GM12878 (cell line): ENCODE results near the gene SERPINB5. TPM values are rescaled to one million over a fixed set of nuclear protein-coding genes. Genes with fewer than 3 reads are reported as not detected.

ENCODE experiments used
- ATAC-seq: fragments of 200-7000 bp; cut with Tn5 transposase; 3 replicates; pipeline ENCODE4 v1.9.1; 2020; ENCODE audit warnings: mild to moderate bottlenecking, moderate library complexity
- BruUV-seq: library from RNA; stranded (reverse); fragments of 400-500 nt; replicated peaks from 2 replicates; lab custom pipeline; 2021; lab: Mats Ljungman, UMichigan
- CTCF ChIA-PET: fragments of 300-600 bp; sonication (Branson Sonifier 250); formaldehyde crosslinking; extraction: SDS; loops from one replicate; lab custom pipeline; 2021; ENCODE audit warnings: inconsistent platforms; lab: Yijun Ruan, JAX
- POLR2A ChIA-PET: fragments of 350-600 bp; formaldehyde crosslinking; extraction: SDS; loops from one replicate; lab custom pipeline; 2021; ENCODE audit warnings: inconsistent platforms; lab: Charles Lee
- RAD21 ChIA-PET: fragments of 300-600 bp; sonication (Branson Sonifier 250); formaldehyde crosslinking; loops from one replicate; lab custom pipeline; 2023; ENCODE audit warnings: antibody characterized with exemption; ENCODE audit not compliant: unreplicated experiment; lab: Charles Lee
- SMC1A ChIA-PET: fragments of 300-600 bp; sonication (Branson Sonifier 250); formaldehyde crosslinking; loops from one replicate; lab custom pipeline; 2023; ENCODE audit not compliant: unreplicated experiment, uncharacterized antibody; lab: Charles Lee
- DNase-seq: peaks from one replicate; pipeline ENCODE4 v3.0.0-alpha.2; 2011; ENCODE audit warnings: low read depth, low spot score
- FAIRE-seq: peaks from 3 replicates; lab custom pipeline; 2011; peaks lifted over from hg19 to GRCh38; lab: Jason Lieb, UNC
- H2AFZ ChIP-seq: 2 replicates; pipeline ENCODE4 v1.6.0; 2011; ENCODE audit warnings: low read depth, low read length, control low read depth; ENCODE audit not compliant: control insufficient read depth
- H3K27ac ChIP-seq: 2 replicates; pipeline ENCODE4 v1.5.1; 2011; ENCODE audit warnings: control low read depth; ENCODE audit not compliant: control insufficient read depth, insufficient read depth
- H3K27me3 ChIP-seq, 2 experiments: replicated peaks in 1 of 2; 2 replicates each; pipeline versions ENCODE4 v1.6.0 to v1.6.1; 2011; ENCODE audit warnings: low read length in 1 of 2; ENCODE audit not compliant: control insufficient read depth in 2 of 2, insufficient read depth in 2 of 2
- H3K36me3 ChIP-seq, 2 experiments: 2 replicates each; pipeline ENCODE4 v1.5.1; 2011; ENCODE audit warnings: low read length in 1 of 2; ENCODE audit not compliant: control insufficient read depth in 2 of 2, insufficient read depth in 2 of 2
- H3K4me1 ChIP-seq: 2 replicates; pipeline ENCODE4 v1.6.1; 2011; ENCODE audit warnings: mild to moderate bottlenecking, low read length, moderate library complexity, mixed read lengths; ENCODE audit not compliant: control insufficient read depth, insufficient read depth
- H3K4me2 ChIP-seq: 2 replicates; pipeline ENCODE4 v1.6.0; 2011; ENCODE audit warnings: control low read depth; ENCODE audit not compliant: control insufficient read depth, insufficient read depth
- H3K4me3 ChIP-seq: fragments of 200-600 bp; sonication (generic); 2 replicates; pipeline ENCODE4 v1.5.1; 2016
- H3K79me2 ChIP-seq: 2 replicates; pipeline ENCODE4 v1.6.0; 2011; ENCODE audit warnings: low read length; ENCODE audit not compliant: control insufficient read depth, insufficient read depth
- H3K9ac ChIP-seq: 2 replicates; pipeline ENCODE4 v1.8.0; 2011; ENCODE audit warnings: low read length, control low read depth, mixed read lengths; ENCODE audit not compliant: control insufficient read depth, insufficient read depth
- H3K9me3 ChIP-seq: replicated peaks from 3 replicates; pipeline ENCODE4 v1.5.1; 2011; ENCODE audit warnings: mild to moderate bottlenecking, low read length; ENCODE audit not compliant: control insufficient read depth, insufficient read depth
- H4K20me1 ChIP-seq: 2 replicates; pipeline ENCODE4 v1.6.0; 2011; ENCODE audit not compliant: control insufficient read depth, insufficient read depth
- DPF2 ChIP-seq: fragments of 450-650 bp; IDR thresholded peaks from 2 replicates; pipeline ENCODE4 v1.6.1; 2017; ENCODE audit warnings: mild to moderate bottlenecking
- EED ChIP-seq: sonication (generic); IDR thresholded peaks from 2 replicates; pipeline ENCODE4 v1.6.1; 2016; ENCODE audit warnings: antibody characterized with exemption, low read depth
- EP300 ChIP-seq, 2 experiments: fragments of 150-350 bp in 1 of 2; IDR thresholded peaks; 2 replicates each; pipeline ENCODE4 v1.6.1; 2011 to 2012; ENCODE audit warnings: low read depth in 2 of 2, low read length in 2 of 2, borderline replicate concordance in 1 of 2, improper control_type of control experiment in 1 of 2, inconsistent platforms in 1 of 2; ENCODE audit not compliant: control insufficient read depth in 1 of 2
- POLR2A ChIP-seq: IDR thresholded peaks from 2 replicates; pipeline ENCODE4 v1.6.1; 2011; ENCODE audit warnings: low read depth, mild to moderate bottlenecking, low read length
- SPI1 ChIP-seq: IDR thresholded peaks from 2 replicates; pipeline ENCODE4 v1.6.1; 2011; ENCODE audit warnings: low read depth, mild to moderate bottlenecking, low read length, moderate library complexity, borderline replicate concordance; ENCODE audit not compliant: insufficient read depth
- SUPT20H ChIP-seq: IDR thresholded peaks from 2 replicates; pipeline ENCODE4 v1.6.1; 2011; ENCODE audit warnings: low read depth, mild to moderate bottlenecking, low read length, moderate library complexity, borderline replicate concordance; ENCODE audit not compliant: control insufficient read depth
- YBX1 ChIP-seq: fragments of 450-650 bp; IDR thresholded peaks from 2 replicates; pipeline ENCODE4 v1.6.1; 2016; ENCODE audit warnings: antibody characterized with exemption
- in situ Hi-C: fragments of 300-500 bp; cut with MboI; formaldehyde crosslinking; loops from 9 replicates; pipeline ENCODE4 v1.14.3; 2018; ENCODE audit warnings: mixed read lengths
- intact Hi-C: fragments of 100-400 bp; cut with micrococcal nuclease; formaldehyde crosslinking; loops from one replicate; pipeline ENCODE4 v1.14.2; 2022; ENCODE audit not compliant: unreplicated experiment
- polyA plus RNA-seq, 11 experiments: library from polyadenylated mRNA; depleted of rRNA in 4 of 11; unstranded in 6 of 11; stranded (reverse) in 5 of 11; fragments of >200 nt; fragmentation: Nextera tagmentation in 4 of 11; fragmentation: Illumina TruSeq in 1 of 11; extraction: Ambion mirVana in 4 of 11; extraction: Trizol in 1 of 11; gene quantifications; 1 replicate in 1 of 11; 2 replicates in 10 of 11; pipeline versions ENCODE4 v1.2.1 to v1.2.3, GENCODE V29; 2011 to 2016; ENCODE audit warnings: inconsistent platforms in 2 of 11, missing spikeins in 2 of 11, low read depth in 1 of 11
- total RNA-seq, 4 experiments: library from RNA; depleted of rRNA in 3 of 4; stranded (reverse); fragments of >200 nt in 3 of 4; fragmentation: Illumina TruSeq in 1 of 4; extraction: Trizol in 1 of 4; gene quantifications; 2 replicates each; pipeline versions ENCODE4 v1.2.1 to v1.2.3, GENCODE V29; 2013 to 2021
- TF ChIP-seq, protein P1 (sequence below): fragments of 450-650 bp; IDR thresholded peaks from 2 replicates; pipeline ENCODE4 v1.6.1; 2017; ENCODE audit warnings: mild to moderate bottlenecking, moderate library complexity

SERPINB5 gene
- total and polyA plus RNA-seq, 10 of the 15 experiments (the other 5 are each of a cell fraction or from before 2014, with no cell fraction given) = 0.03 to 0.04 TPM; not detected in 8

- intact Hi-C loops = no loop called here
Observed at GRCh38 chr18:63527251-63527650, 50.5 kb downstream of the SERPINB5 start.

More at GRCh38 chr18:63527251-63527650, 50.5 kb downstream of the SERPINB5 start:
- no peaks in the 10 kb centered on the region; a peak in 1 of 4 replicates for H3K27me3 ChIP-seq
- H3K36me3 ChIP-seq = no peaks in the 10 kb centered on the region
- no peak overlapping the region for H3K9ac ChIP-seq
- H3K27ac ChIP-seq = no peak overlapping the region
- ATAC-seq (no peak), DNase-seq (no peak), FAIRE-seq (no peak)
- H3K4me3 ChIP-seq = no peak overlapping the region
- H4K20me1 ChIP-seq = no peaks in the 10 kb centered on the region
- BruUV-seq = no TSS peak
- POLR2A ChIA-PET = no interaction called here
- H3K4me1 ChIP-seq = no peaks in the 10 kb centered on the region
- no peak overlapping the region for H2AFZ ChIP-seq
- SMC1A ChIA-PET = interaction anchor here (0.7 to 2.1 kb wide), 5 partner anchors 9 to 64 kb away, joined by 3 to 9 read pairs (median 3); no protein-coding TSS in a partner anchor
- H3K4me2 ChIP-seq = no peak overlapping the region
- CTCF ChIA-PET = interaction anchor here (2.2 to 4.2 kb wide), 3 partner anchors 9 to 51 kb away, joined by 13 to 33 read pairs (median 14); no protein-coding TSS in a partner anchor
- in situ Hi-C loops = loop anchor here (10.0 kb wide), 1 partner anchor 148 kb away; no protein-coding TSS in a partner anchor
- no peaks in the 10 kb centered on the region for H3K79me2 ChIP-seq
- TF ChIP-seq, protein P1, sequence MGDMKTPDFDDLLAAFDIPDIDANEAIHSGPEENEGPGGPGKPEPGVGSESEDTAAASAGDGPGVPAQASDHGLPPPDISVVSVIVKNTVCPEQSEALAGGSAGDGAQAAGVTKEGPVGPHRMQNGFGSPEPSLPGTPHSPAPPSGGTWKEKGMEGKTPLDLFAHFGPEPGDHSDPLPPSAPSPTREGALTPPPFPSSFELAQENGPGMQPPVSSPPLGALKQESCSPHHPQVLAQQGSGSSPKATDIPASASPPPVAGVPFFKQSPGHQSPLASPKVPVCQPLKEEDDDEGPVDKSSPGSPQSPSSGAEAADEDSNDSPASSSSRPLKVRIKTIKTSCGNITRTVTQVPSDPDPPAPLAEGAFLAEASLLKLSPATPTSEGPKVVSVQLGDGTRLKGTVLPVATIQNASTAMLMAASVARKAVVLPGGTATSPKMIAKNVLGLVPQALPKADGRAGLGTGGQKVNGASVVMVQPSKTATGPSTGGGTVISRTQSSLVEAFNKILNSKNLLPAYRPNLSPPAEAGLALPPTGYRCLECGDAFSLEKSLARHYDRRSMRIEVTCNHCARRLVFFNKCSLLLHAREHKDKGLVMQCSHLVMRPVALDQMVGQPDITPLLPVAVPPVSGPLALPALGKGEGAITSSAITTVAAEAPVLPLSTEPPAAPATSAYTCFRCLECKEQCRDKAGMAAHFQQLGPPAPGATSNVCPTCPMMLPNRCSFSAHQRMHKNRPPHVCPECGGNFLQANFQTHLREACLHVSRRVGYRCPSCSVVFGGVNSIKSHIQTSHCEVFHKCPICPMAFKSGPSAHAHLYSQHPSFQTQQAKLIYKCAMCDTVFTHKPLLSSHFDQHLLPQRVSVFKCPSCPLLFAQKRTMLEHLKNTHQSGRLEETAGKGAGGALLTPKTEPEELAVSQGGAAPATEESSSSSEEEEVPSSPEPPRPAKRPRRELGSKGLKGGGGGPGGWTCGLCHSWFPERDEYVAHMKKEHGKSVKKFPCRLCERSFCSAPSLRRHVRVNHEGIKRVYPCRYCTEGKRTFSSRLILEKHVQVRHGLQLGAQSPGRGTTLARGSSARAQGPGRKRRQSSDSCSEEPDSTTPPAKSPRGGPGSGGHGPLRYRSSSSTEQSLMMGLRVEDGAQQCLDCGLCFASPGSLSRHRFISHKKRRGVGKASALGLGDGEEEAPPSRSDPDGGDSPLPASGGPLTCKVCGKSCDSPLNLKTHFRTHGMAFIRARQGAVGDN = no peak
- TF ChIP-seq YBX1 (no peak), EED (no peak), POLR2A (no peak), EP300 (IDR thresholded peaks at IDR 0.05; ENCODE audit: borderline replicate concordance in 1 of 2, control insufficient read depth in 1 of 2, low read depth in 2 of 2, low read length in 2 of 2) (no peak), SPI1 (no peak), SUPT20H (no peak), DPF2 (no peak)
- TF ChIP-seq, all 136 proteins: peak for 0
- no peaks in the 10 kb centered on the region; the same call in 2 of the 3 replicates for H3K9me3 ChIP-seq
- RAD21 ChIA-PET = interaction anchor here (2.5 kb wide), 1 partner anchor 51 kb away, joined by 11 read pairs; no protein-coding TSS in a partner anchor
